Neuron (in vitro differentiated cells): ENCODE measurements around the gene CTTN.

Experiments
- H2AFZ ChIP-seq: one replicate; pipeline ENCODE4 v1.6.1; 2013; ENCODE audit warnings: low read depth, mild to moderate bottlenecking, inconsistent platforms, low read length, moderate library complexity
- H3K27me3 ChIP-seq: one replicate; pipeline ENCODE4 v1.6.1; 2013; ENCODE audit warnings: low read length; ENCODE audit not compliant: insufficient read depth
- H3K36me3 ChIP-seq: one replicate; pipeline ENCODE4 v1.6.1; 2013; ENCODE audit warnings: low read length; ENCODE audit not compliant: insufficient read depth
- H3K4me1 ChIP-seq: one replicate; pipeline ENCODE4 v1.6.1; 2013; ENCODE audit warnings: low read length; ENCODE audit not compliant: insufficient read depth
- H3K4me3 ChIP-seq: 2 replicates; pipeline ENCODE4 v1.5.1; 2013; ENCODE audit warnings: mild to moderate bottlenecking, low read length, moderate library complexity
- H3K9me3 ChIP-seq: one replicate; pipeline ENCODE4 v1.6.1; 2013; ENCODE audit warnings: low read length

The CTTN gene

GRCh38 chr11:70462818-70463477 is 64.6 kb downstream of the CTTN start:
- no peak overlapping the region for H3K4me3 ChIP-seq

GRCh38 chr11:70463478-70464255 is 65.3 kb downstream of the CTTN start:
- H2AFZ ChIP-seq, result no peak overlapping the region
- no peaks in the 10 kb centered on the region for H3K27me3 ChIP-seq
- peaks cover 5% of the 10 kb centered on the region for H3K4me1 ChIP-seq
- H3K9me3 ChIP-seq, result peaks cover 4% of the 10 kb centered on the region
- no peak overlapping the region for H3K4me3 ChIP-seq
- H3K36me3 ChIP-seq, result no peaks in the 10 kb centered on the region

More at GRCh38 chr11:70462818-70463477, 64.6 kb downstream of the CTTN start:
- peaks cover 4% of the 10 kb centered on the region for H3K9me3 ChIP-seq
- no peak overlapping the region for H2AFZ ChIP-seq
- H3K4me1 ChIP-seq, result peaks cover 5% of the 10 kb centered on the region
- H3K36me3 ChIP-seq, result no peaks in the 10 kb centered on the region
- no peaks in the 10 kb centered on the region for H3K27me3 ChIP-seq

- H3K4me3 ChIP-seq, result no peak overlapping the region
- no peaks in the 10 kb centered on the region for H3K36me3 ChIP-seq
- no peaks in the 10 kb centered on the region for H3K27me3 ChIP-seq
- peaks cover 4% of the 10 kb centered on the region for H3K9me3 ChIP-seq
- no peak overlapping the region for H2AFZ ChIP-seq
- H3K4me1 ChIP-seq, result peaks cover 5% of the 10 kb centered on the region
These were observed 66.4 kb downstream of the CTTN start for GRCh38 chr11:70464509-70465361.

GRCh38 chr11:70466154-70466553 is 67.8 kb downstream of the CTTN start:
- no peak overlapping the region for H2AFZ ChIP-seq
- no peaks in the 10 kb centered on the region for H3K27me3 ChIP-seq
- H3K36me3 ChIP-seq, result no peaks in the 10 kb centered on the region
- peaks cover 4% of the 10 kb centered on the region for H3K9me3 ChIP-seq
- H3K4me1 ChIP-seq, result peaks cover 5% of the 10 kb centered on the region
- no peak overlapping the region for H3K4me3 ChIP-seq

GRCh38 chr11:70466596-70466995 is 68.3 kb downstream of the CTTN start:
- H3K4me3 ChIP-seq, result no peak overlapping the region
- H3K4me1 ChIP-seq, result peaks cover 5% of the 10 kb centered on the region
- peaks cover 4% of the 10 kb centered on the region for H3K9me3 ChIP-seq
- no peaks in the 10 kb centered on the region for H3K27me3 ChIP-seq
- no peak overlapping the region for H2AFZ ChIP-seq
- H3K36me3 ChIP-seq, result peaks cover 2% of the 10 kb centered on the region

- no peaks in the 10 kb centered on the region for H3K27me3 ChIP-seq
- H3K4me1 ChIP-seq, result peaks cover 5% of the 10 kb centered on the region
- no peak overlapping the region for H3K4me3 ChIP-seq
- no peak overlapping the region for H2AFZ ChIP-seq
- H3K9me3 ChIP-seq, result peaks cover 4% of the 10 kb centered on the region
- peaks cover 10% of the 10 kb centered on the region for H3K36me3 ChIP-seq
These were observed 69.1 kb downstream of the CTTN start for GRCh38 chr11:70467201-70468085.

- Histone ChIP-seq H3K36me3 (peaks cover 19% of the 10 kb centered on the region), H3K4me3 (no peak overlapping the region), H3K27me3 (no peaks in the 10 kb centered on the region), H2AFZ (no peak overlapping the region), H3K9me3 (no peaks in the 10 kb centered on the region), H3K4me1 (peaks cover 5% of the 10 kb centered on the region)
These were observed 70.2 kb downstream of the CTTN start for GRCh38 chr11:70468256-70469195.

GRCh38 chr11:70470127-70470526 is 71.8 kb downstream of the CTTN start:
- Histone ChIP-seq H3K27me3 (no peaks in the 10 kb centered on the region), H3K4me3 (no peak overlapping the region), H3K9me3 (no peaks in the 10 kb centered on the region), H3K36me3 (peaks cover 19% of the 10 kb centered on the region), H3K4me1 (peaks cover 5% of the 10 kb centered on the region), H2AFZ (no peak overlapping the region)

- Histone ChIP-seq H2AFZ (no peak overlapping the region), H3K4me3 (no peak overlapping the region), H3K36me3 (peaks cover 19% of the 10 kb centered on the region), H3K9me3 (no peaks in the 10 kb centered on the region), H3K27me3 (no peaks in the 10 kb centered on the region), H3K4me1 (peaks cover 5% of the 10 kb centered on the region)
These were observed 72.9 kb downstream of the CTTN start for GRCh38 chr11:70471254-70471653.

GRCh38 chr11:70472240-70472639 is 73.9 kb downstream of the CTTN start:
- no peak overlapping the region for H3K4me3 ChIP-seq
- peaks cover 19% of the 10 kb centered on the region for H3K36me3 ChIP-seq
- H3K27me3 ChIP-seq, result no peaks in the 10 kb centered on the region
- no peaks in the 10 kb centered on the region for H3K9me3 ChIP-seq
- no peak overlapping the region for H2AFZ ChIP-seq
- peaks cover 10% of the 10 kb centered on the region for H3K4me1 ChIP-seq

GRCh38 chr11:70473186-70473872 is 75.0 kb downstream of the CTTN start:
- H3K4me1 ChIP-seq, result peaks cover 19% of the 10 kb centered on the region

More at GRCh38 chr11:70473186-70473872, 75.0 kb downstream of the CTTN start:
- Histone ChIP-seq H3K4me3 (no peak overlapping the region), H3K36me3 (peaks cover 19% of the 10 kb centered on the region), H3K27me3 (no peaks in the 10 kb centered on the region), H3K9me3 (no peaks in the 10 kb centered on the region), H2AFZ (no peak overlapping the region)
